GM18519 (cell line): Measurements from ENCODE around the gene PPFIBP1.
"Not testable (repeated sequence)": the region's sequence is repeated elsewhere in the genome, so short reads cannot be mapped to it uniquely, and the experiment has no call there.

Source experiments
- ATAC-seq: cut with Tn5 transposase; IDR thresholded peaks from one replicate; pipeline ENCODE4 v1.9.1; 2021; ENCODE audit warnings: mild to moderate bottlenecking, moderate library complexity; ENCODE audit not compliant: unreplicated experiment, low FRiP score

PPFIBP1 gene

GRCh38 chr12:27539191-27539631, 15.2 kb downstream of the PPFIBP1 start:
- no peak for ATAC-seq

- ATAC-seq = no peak
Observed at GRCh38 chr12:27541031-27541719, 17.2 kb downstream of the PPFIBP1 start.

- ATAC-seq = no peak
Observed at GRCh38 chr12:27542628-27543027, 18.6 kb downstream of the PPFIBP1 start.

DNA sequence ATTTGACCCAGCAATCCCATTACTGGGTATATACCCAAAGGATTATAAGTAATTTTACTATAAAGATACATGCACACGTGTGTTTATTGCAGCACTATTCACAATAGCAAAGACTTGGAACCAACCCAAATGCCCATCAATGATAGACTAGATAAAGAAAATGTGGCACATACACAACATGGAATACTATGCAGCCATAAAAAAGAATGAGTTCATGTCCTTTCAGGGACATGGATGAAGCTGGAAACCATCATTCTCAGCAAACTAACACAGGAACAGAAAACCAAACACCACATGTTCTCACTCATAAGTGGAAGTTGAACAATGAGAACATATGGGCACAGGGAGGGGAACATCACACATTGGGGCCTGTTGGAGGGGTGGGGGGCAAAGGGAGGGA, 20.9 kb downstream of the PPFIBP1 start:
- ATAC-seq = not testable (repeated sequence)

GRCh38 chr12:27545665-27546064, 21.7 kb downstream of the PPFIBP1 start:
- ATAC-seq = no peak

- ATAC-seq = no peak
Observed at GRCh38 chr12:27547592-27547991, 23.6 kb downstream of the PPFIBP1 start.

GRCh38 chr12:27548301-27549199, 24.5 kb downstream of the PPFIBP1 start:
- ATAC-seq = no peak

GRCh38 chr12:27549236-27549800, 25.3 kb downstream of the PPFIBP1 start:
- no peak for ATAC-seq

DNA sequence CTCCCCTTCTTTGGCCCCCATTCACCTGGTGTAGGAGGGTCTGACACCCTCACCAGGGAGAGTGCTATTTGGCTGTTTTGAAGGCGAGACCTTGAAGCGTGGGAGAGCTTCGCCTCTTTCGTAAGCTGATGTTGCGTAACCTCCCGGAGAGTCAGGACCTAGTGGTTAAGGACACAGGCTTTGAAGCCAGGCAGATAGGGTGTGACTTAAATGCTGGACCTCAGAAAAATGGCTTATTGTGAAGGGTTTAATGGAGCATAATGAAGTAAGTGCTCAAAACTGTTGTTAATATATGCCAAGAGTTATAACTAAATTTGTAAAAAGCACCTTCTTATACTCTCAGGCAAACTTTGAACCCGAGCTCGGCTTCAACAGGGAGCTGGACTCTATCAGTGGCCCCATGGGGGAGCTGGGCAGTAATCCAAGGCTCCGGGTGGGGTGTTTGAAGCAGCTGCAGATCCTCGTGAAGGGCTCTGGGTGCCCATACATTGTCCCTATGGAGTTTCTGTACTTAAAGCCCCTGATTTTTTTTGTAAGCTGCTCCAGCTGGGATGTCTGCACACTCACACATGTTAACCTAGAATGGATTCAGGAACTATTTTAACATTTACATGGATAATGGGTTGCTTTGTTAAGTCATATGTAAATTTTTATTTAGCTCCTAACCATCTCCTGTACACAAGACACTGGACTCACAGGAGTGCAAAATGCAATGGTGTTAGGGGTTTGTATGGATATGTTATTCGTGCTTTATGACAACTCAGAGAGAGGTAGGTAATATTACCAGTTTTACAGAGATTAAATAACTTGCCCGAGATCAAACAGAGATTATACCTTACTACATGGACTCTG, 26.0 kb downstream of the PPFIBP1 start:
- ATAC-seq = no peak

DNA sequence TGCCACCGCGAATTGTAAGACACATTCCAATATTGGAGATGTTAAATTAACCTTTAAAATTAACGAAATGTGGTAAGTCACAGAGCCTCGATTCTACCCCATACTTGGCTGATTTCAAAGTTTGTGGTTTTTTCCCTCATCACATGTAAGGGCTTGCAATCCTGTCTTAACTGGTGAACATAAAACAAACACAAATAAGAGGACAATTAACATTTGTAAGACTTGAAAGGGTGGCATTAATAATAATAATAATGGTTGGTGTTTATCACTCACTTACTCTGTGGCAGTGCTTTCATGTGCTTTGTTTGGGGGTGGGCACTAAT, 26.6 kb downstream of the PPFIBP1 start:
- no peak for ATAC-seq

DNA sequence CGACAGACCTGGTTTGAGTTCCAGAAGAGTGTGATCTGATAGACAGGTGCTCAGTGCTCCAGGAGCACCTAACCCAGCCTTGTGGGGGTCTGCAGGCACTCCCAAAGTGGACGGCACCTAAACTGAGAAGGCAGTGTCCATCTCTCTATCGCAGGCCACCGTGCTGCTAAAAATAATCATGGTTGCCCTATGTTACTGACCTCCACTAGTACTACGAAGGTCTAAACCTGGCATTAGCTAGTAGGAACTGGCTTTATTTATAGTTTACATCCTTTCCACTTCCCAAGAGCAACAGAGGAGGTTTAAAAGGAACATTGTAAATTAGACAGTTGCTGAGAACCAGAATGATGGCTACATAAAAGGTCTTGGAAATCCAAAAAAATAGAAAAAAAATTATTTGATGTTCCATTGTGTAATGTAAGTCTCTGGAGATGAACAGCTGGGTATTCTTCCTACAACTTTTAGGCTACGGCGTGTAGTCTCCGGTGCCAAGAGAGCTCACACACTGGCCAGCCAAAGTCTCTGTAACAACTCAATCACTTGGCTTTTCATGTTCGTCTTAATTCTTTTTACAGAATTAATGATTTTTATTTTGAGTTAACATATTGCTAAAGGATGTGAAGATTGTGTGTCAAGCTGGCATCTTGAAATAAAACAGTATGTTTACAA, 27.3 kb downstream of the PPFIBP1 start:
- no peak for ATAC-seq

DNA sequence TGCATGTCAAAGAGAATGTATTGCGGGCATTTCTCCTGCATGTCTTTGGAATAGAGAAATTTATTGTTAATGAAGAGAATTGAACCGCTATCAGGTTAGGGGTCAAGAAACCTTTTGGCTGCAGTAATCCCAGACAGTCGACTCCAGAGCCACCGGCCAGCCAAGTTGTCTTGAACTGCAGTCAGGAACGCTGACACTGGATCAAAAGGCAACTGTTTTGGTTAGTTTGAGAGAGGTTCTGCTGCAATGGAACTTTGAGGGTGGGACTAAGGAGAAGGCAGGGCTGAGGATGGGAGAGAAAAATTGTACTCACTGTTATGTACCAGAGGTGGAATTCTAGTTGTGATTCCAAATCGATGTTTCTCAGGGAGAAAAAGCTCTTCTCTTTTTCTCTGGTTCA, 28.2 kb downstream of the PPFIBP1 start:
- ATAC-seq = no peak

DNA sequence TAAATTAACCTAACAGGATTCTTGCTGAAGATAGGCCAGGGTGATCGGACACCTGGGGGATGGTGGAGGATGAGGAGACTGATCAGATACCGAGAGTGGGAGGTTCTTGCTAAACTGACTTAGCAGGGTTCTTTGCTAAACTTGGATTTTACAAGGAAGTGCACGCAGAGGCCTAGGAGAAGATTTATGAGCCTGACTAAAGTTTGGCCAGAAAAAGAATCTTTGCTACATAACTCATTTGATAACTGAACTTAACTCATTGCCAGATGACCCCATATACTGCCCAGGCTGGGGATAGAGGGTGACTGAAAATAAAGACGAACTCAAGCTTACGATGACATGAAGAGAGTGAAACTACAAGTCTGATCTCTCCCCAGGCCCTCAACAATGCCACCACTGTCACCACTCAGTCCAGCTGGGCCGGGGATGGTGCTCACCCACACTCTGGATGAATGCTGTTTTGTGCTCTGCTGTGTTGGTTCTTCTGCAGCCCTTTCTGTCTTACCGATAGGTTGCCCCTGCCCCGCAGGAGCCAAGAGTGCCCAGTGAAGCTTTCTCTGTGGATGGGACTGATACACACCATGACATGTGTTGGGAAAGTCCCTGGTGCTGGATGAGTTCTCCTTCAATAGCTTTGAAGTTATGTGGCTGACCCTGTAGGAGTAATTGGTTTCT, 29.0 kb downstream of the PPFIBP1 start:
- ATAC-seq = no peak

- ATAC-seq = no peak
Observed at GRCh38 chr12:27553941-27554340, 29.9 kb downstream of the PPFIBP1 start.

GRCh38 chr12:27554421-27555186, 30.6 kb downstream of the PPFIBP1 start:
- ATAC-seq = no peak

GRCh38 chr12:27555361-27555760, 31.4 kb downstream of the PPFIBP1 start:
- ATAC-seq = no peak

DNA sequence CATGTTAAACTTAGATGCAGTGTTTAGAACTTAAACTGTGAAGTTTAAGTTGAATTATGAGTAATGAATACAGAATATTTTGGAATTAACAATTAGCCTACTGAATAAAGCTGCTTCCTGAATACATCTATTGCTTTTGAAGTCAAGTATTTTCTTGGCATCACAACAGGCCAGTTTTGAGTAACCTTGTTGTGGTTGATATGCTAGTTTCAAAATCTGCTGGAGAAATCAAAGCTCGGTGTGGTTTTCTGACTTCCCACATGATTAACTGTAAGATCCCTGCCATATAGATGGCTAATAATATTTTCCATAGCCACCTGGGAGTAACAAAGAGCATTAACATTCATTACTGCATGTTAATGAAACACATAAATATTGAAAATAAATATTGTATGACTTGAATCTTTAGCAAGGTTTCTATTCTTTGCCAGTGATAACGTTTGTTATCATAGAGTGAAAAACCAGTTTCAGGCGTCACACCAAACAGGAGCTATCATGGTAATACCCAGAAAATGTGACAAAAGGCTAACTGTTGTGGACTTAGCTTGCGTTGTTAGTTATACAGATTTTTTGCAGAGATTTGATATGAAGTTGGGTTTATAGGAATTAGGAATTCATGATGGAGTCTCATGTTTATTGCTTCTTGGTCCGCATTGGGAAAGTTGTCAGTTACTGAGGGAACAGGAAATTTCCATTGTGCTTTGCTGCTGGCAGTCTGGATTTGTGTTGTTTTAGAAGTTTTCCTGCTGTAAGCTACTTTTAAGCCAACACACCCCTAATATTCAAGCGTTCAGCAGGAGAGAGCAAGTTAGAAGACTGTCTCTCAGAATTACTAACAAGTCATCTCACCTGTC, 32.1 kb downstream of the PPFIBP1 start:
- no peak for ATAC-seq

GRCh38 chr12:27560126-27560525, 36.1 kb downstream of the PPFIBP1 start:
- ATAC-seq = no peak
